ENCODE measurements around the gene PARD3B. TPM values are rescaled to one million over a fixed set of nuclear protein-coding genes. Genes with fewer than 3 reads are reported as not detected.

Gene PARD3B
- total RNA-seq, 2 experiments from 2014 or later = 0.23 to 0.53 TPM

GRCh38 chr2:204749319-204749718, 204.0 kb downstream of the PARD3B start:
- H3K4me3 Mint-ChIP-seq = no peak overlapping the region
- ChIA-PET POLR2A (no interaction called here), CTCF (no interaction called here)
- H3K27ac Mint-ChIP-seq = no peak overlapping the region
- DNase-seq = no peak
- H3K27me3 Mint-ChIP-seq = no peaks in the 10 kb centered on the region
- H3K4me1 Mint-ChIP-seq = no peaks in the 10 kb centered on the region
- H3K9me3 Mint-ChIP-seq = peaks cover 2% of the 10 kb centered on the region
- H3K36me3 Mint-ChIP-seq (ENCODE audit: low read depth) = no peaks in the 10 kb centered on the region

- no peak for DNase-seq
- no peak overlapping the region for H3K27ac Mint-ChIP-seq
- H3K36me3 Mint-ChIP-seq (ENCODE audit: low read depth) = no peaks in the 10 kb centered on the region
- H3K4me1 Mint-ChIP-seq = no peaks in the 10 kb centered on the region
- H3K9me3 Mint-ChIP-seq = peaks cover 2% of the 10 kb centered on the region
- POLR2A ChIA-PET = no interaction called here
- H3K4me3 Mint-ChIP-seq = no peak overlapping the region
- CTCF ChIA-PET = interaction anchor here (1.5 kb wide), 1 partner anchor 9 kb away, joined by 3 read pairs; no protein-coding TSS in a partner anchor
- H3K27me3 Mint-ChIP-seq = no peaks in the 10 kb centered on the region
Observed at GRCh38 chr2:204750389-204750788, 205.1 kb downstream of the PARD3B start.

- Mint-ChIP-seq H3K27ac (no peak overlapping the region), H3K36me3 (ENCODE audit: low read depth) (no peaks in the 10 kb centered on the region), H3K27me3 (no peaks in the 10 kb centered on the region), H3K4me1 (no peaks in the 10 kb centered on the region), H3K4me3 (no peak overlapping the region), H3K9me3 (peaks cover 2% of the 10 kb centered on the region)
- ChIA-PET CTCF (no interaction called here), POLR2A (no interaction called here)
- no peak for DNase-seq
Observed at GRCh38 chr2:204751472-204751871, 206.2 kb downstream of the PARD3B start.

GRCh38 chr2:204753841-204754240, 208.6 kb downstream of the PARD3B start:
- Mint-ChIP-seq H3K4me3 (no peak overlapping the region), H3K27ac (no peak overlapping the region), H3K27me3 (peaks cover 1% of the 10 kb centered on the region), H3K4me1 (no peaks in the 10 kb centered on the region), H3K9me3 (no peaks in the 10 kb centered on the region), H3K36me3 (ENCODE audit: low read depth) (no peaks in the 10 kb centered on the region)
- ChIA-PET CTCF (no interaction called here), POLR2A (no interaction called here)
- no peak for DNase-seq

GRCh38 chr2:204754898-204755297, 209.6 kb downstream of the PARD3B start:
- H3K4me3 Mint-ChIP-seq = no peak overlapping the region
- no peaks in the 10 kb centered on the region for H3K36me3 Mint-ChIP-seq (ENCODE audit: low read depth)
- peaks cover 1% of the 10 kb centered on the region for H3K27me3 Mint-ChIP-seq
- POLR2A ChIA-PET = no interaction called here
- H3K9me3 Mint-ChIP-seq = no peaks in the 10 kb centered on the region
- no peaks in the 10 kb centered on the region for H3K4me1 Mint-ChIP-seq
- CTCF ChIA-PET = no interaction called here
- H3K27ac Mint-ChIP-seq = no peak overlapping the region
- DNase-seq = no peak

GRCh38 chr2:204763974-204764703, 218.9 kb downstream of the PARD3B start:
- no peak overlapping the region for H3K27ac Mint-ChIP-seq
- ChIA-PET POLR2A (no interaction called here), CTCF (no interaction called here)
- H3K4me3 Mint-ChIP-seq = no peak overlapping the region
- H3K27me3 Mint-ChIP-seq = no peaks in the 10 kb centered on the region
- H3K4me1 Mint-ChIP-seq = no peaks in the 10 kb centered on the region
- no peak for DNase-seq
- peaks cover 11% of the 10 kb centered on the region for H3K9me3 Mint-ChIP-seq
- peaks cover 5% of the 10 kb centered on the region for H3K36me3 Mint-ChIP-seq (ENCODE audit: low read depth)

GRCh38 chr2:204770735-204771134, 225.5 kb downstream of the PARD3B start:
- H3K36me3 Mint-ChIP-seq (ENCODE audit: low read depth) = no peaks in the 10 kb centered on the region
- H3K27me3 Mint-ChIP-seq = peaks cover 4% of the 10 kb centered on the region
- POLR2A ChIA-PET = no interaction called here
- no peaks in the 10 kb centered on the region for H3K9me3 Mint-ChIP-seq
- CTCF ChIA-PET = no interaction called here
- DNase-seq = no peak
- no peak overlapping the region for H3K4me3 Mint-ChIP-seq
- no peak overlapping the region for H3K27ac Mint-ChIP-seq
- H3K4me1 Mint-ChIP-seq = no peaks in the 10 kb centered on the region

GRCh38 chr2:204771721-204772120, 226.4 kb downstream of the PARD3B start:
- H3K4me1 Mint-ChIP-seq = no peaks in the 10 kb centered on the region
- POLR2A ChIA-PET = no interaction called here
- no peak overlapping the region for H3K4me3 Mint-ChIP-seq
- H3K36me3 Mint-ChIP-seq (ENCODE audit: low read depth) = no peaks in the 10 kb centered on the region
- CTCF ChIA-PET = no interaction called here
- H3K9me3 Mint-ChIP-seq = no peaks in the 10 kb centered on the region
- DNase-seq = no peak
- peaks cover 8% of the 10 kb centered on the region for H3K27me3 Mint-ChIP-seq
- H3K27ac Mint-ChIP-seq = no peak overlapping the region

GRCh38 chr2:204772546-204772945, 227.3 kb downstream of the PARD3B start:
- no peak for DNase-seq
- Mint-ChIP-seq H3K4me1 (no peaks in the 10 kb centered on the region), H3K27me3 (peaks cover 11% of the 10 kb centered on the region), H3K4me3 (no peak overlapping the region), H3K36me3 (ENCODE audit: low read depth) (no peaks in the 10 kb centered on the region), H3K9me3 (no peaks in the 10 kb centered on the region), H3K27ac (no peak overlapping the region)
- CTCF ChIA-PET = no interaction called here
- POLR2A ChIA-PET = no interaction called here

GRCh38 chr2:204775766-204776165, 230.5 kb downstream of the PARD3B start:
- no peak for DNase-seq
- CTCF ChIA-PET = no interaction called here
- POLR2A ChIA-PET = no interaction called here
- Mint-ChIP-seq H3K27ac (no peak overlapping the region), H3K36me3 (ENCODE audit: low read depth) (no peaks in the 10 kb centered on the region), H3K4me1 (no peaks in the 10 kb centered on the region), H3K27me3 (peaks cover 14% of the 10 kb centered on the region), H3K4me3 (no peak overlapping the region), H3K9me3 (no peaks in the 10 kb centered on the region)

GRCh38 chr2:204776781-204777559, 231.7 kb downstream of the PARD3B start:
- Mint-ChIP-seq H3K4me3 (no peak overlapping the region), H3K27ac (no peak overlapping the region), H3K4me1 (no peaks in the 10 kb centered on the region), H3K9me3 (no peaks in the 10 kb centered on the region), H3K27me3 (peaks cover 14% of the 10 kb centered on the region), H3K36me3 (ENCODE audit: low read depth) (no peaks in the 10 kb centered on the region)
- CTCF ChIA-PET = no interaction called here
- POLR2A ChIA-PET = no interaction called here
- no peak for DNase-seq

- Mint-ChIP-seq H3K27me3 (peaks cover 16% of the 10 kb centered on the region), H3K27ac (no peak overlapping the region), H3K4me1 (no peaks in the 10 kb centered on the region), H3K4me3 (no peak overlapping the region), H3K36me3 (ENCODE audit: low read depth) (no peaks in the 10 kb centered on the region), H3K9me3 (no peaks in the 10 kb centered on the region)
- DNase-seq = no peak
- ChIA-PET CTCF (no interaction called here), POLR2A (no interaction called here)
Observed at GRCh38 chr2:204779771-204780170, 234.5 kb downstream of the PARD3B start.

- Mint-ChIP-seq H3K36me3 (ENCODE audit: low read depth) (no peaks in the 10 kb centered on the region), H3K4me1 (no peaks in the 10 kb centered on the region), H3K27me3 (peaks cover 8% of the 10 kb centered on the region), H3K9me3 (no peaks in the 10 kb centered on the region), H3K4me3 (no peak overlapping the region), H3K27ac (no peak overlapping the region)
- ChIA-PET CTCF (interaction anchor here (1.7 kb wide), 1 partner anchor 893 kb away, joined by 4 read pairs; no protein-coding TSS in a partner anchor), POLR2A (no interaction called here)
- no peak for DNase-seq
Observed at GRCh38 chr2:204781941-204782340, 236.7 kb downstream of the PARD3B start.

GRCh38 chr2:204790076-204790475, 244.8 kb downstream of the PARD3B start:
- POLR2A ChIA-PET = no interaction called here
- H3K4me3 Mint-ChIP-seq = no peak overlapping the region
- no peak for DNase-seq
- peaks cover 1% of the 10 kb centered on the region for H3K27me3 Mint-ChIP-seq
- H3K9me3 Mint-ChIP-seq = no peaks in the 10 kb centered on the region
- no peaks in the 10 kb centered on the region for H3K36me3 Mint-ChIP-seq (ENCODE audit: low read depth)
- CTCF ChIA-PET = no interaction called here
- H3K27ac Mint-ChIP-seq = no peak overlapping the region
- H3K4me1 Mint-ChIP-seq = no peaks in the 10 kb centered on the region
